B cell (primary cell): Measurements from ENCODE around the gene ELMO1. TPM values are rescaled to one million over a fixed set of nuclear protein-coding genes. Genes with fewer than 3 reads are reported as not detected.

Experiments used
- ATAC-seq: fragments of 200-7000 bp; cut with Tn5 transposase; one replicate; pipeline ENCODE4 v1.10.0; 2021; ENCODE audit warnings: low read depth, mild to moderate bottlenecking, moderate number of reproducible peaks, moderate library complexity
- CTCF ChIA-PET: fragments of 350-600 bp; sonication (Branson Sonifier 250); formaldehyde crosslinking; loops from one replicate; lab custom pipeline; 2021; ENCODE audit warnings: antibody characterized with exemption, inconsistent platforms; lab: Charles Lee
- POLR2A ChIA-PET: fragments of 350-600 bp; sonication (Branson Sonifier 250); formaldehyde crosslinking; loops from one replicate; lab custom pipeline; 2021; ENCODE audit warnings: antibody characterized with exemption; lab: Charles Lee
- DNase-seq: peaks from one replicate; pipeline ENCODE4 v3.0.0; 2013
- H2AFZ ChIP-seq: 2 replicates; pipeline ENCODE4 v1.6.1; 2012; ENCODE audit warnings: mild to moderate bottlenecking, low read depth, low read length; ENCODE audit not compliant: insufficient read depth, poor library complexity, severe bottlenecking
- H3K27ac ChIP-seq, 2 donors: 1 replicate in 1 of 2; 2 replicates in 1 of 2; pipeline ENCODE4 v1.5.1; 2012 to 2013; ENCODE audit warnings: low read length in 2 of 2, mild to moderate bottlenecking in 2 of 2, moderate library complexity in 1 of 2
- H3K27me3 ChIP-seq, 4 experiments: fragments of 200-600 bp in 1 of 4; sonication (generic) in 1 of 4; replicated peaks in 1 of 4; 1 replicate in 2 of 4; 2 replicates in 2 of 4; pipeline versions ENCODE4 v1.6.1 to v1.7.0; 2013 to 2016; ENCODE audit warnings: low read length in 3 of 4, mild to moderate bottlenecking in 2 of 4, mixed read lengths in 1 of 4, moderate library complexity in 1 of 4; ENCODE audit not compliant: insufficient read depth in 4 of 4, control insufficient read depth in 3 of 4; ENCODE audit errors: control extremely low read depth in 1 of 4
- H3K36me3 ChIP-seq, 2 experiments: replicated peaks in 1 of 2; 1 replicate in 1 of 2; 2 replicates in 1 of 2; pipeline versions ENCODE4 v1.6.1 to v1.7.1; 2013; ENCODE audit warnings: low read length in 1 of 2; ENCODE audit not compliant: insufficient read depth in 2 of 2, control insufficient read depth in 1 of 2; ENCODE audit errors: control extremely low read depth in 1 of 2, extremely low read depth in 1 of 2
- H3K4me1 ChIP-seq, 2 donors: fragments of 200-600 bp in 1 of 2; sonication (generic) in 1 of 2; 1 replicate in 1 of 2; 2 replicates in 1 of 2; pipeline versions ENCODE4 v1.5.1 to v1.6.1; 2013 to 2017; ENCODE audit warnings: low read length in 2 of 2; ENCODE audit not compliant: control insufficient read depth in 2 of 2, insufficient read depth in 2 of 2
- H3K4me2 ChIP-seq: replicated peaks from 2 replicates; pipeline ENCODE3; 2012; ENCODE audit warnings: mild to moderate bottlenecking, low read depth, low read length; ENCODE audit not compliant: poor library complexity, severe bottlenecking
- H3K4me3 ChIP-seq, 5 experiments: fragments of 200-600 bp in 1 of 5; sonication (generic) in 1 of 5; 1 replicate in 3 of 5; 2 replicates in 2 of 5; pipeline versions ENCODE4 v1.5.1 to v1.7.0; 2011 to 2016; ENCODE audit warnings: low read length in 4 of 5, mild to moderate bottlenecking in 4 of 5, low read depth in 2 of 5, control low read depth in 1 of 5, moderate library complexity in 1 of 5; ENCODE audit not compliant: insufficient read depth in 1 of 5; ENCODE audit errors: control extremely low read depth in 1 of 5, extremely low read depth in 1 of 5
- H3K79me2 ChIP-seq: fragments of 200-600 bp; sonication (generic); one replicate; pipeline ENCODE4 v1.6.0; 2016; ENCODE audit warnings: low read length; ENCODE audit not compliant: control insufficient read depth, insufficient read depth
- H3K9ac ChIP-seq: fragments of 200-600 bp; sonication (generic); 2 replicates; pipeline ENCODE4 v1.6.1; 2017; ENCODE audit warnings: mild to moderate bottlenecking, low read length, moderate library complexity
- H3K9me3 ChIP-seq, 3 donors: one replicate each; pipeline versions ENCODE4 v1.6.1 to v1.7.1; 2013; ENCODE audit warnings: low read length in 2 of 3; ENCODE audit not compliant: control insufficient read depth in 2 of 3, insufficient read depth in 1 of 3; ENCODE audit errors: control extremely low read depth in 1 of 3
- H4K20me1 ChIP-seq: 2 replicates; pipeline ENCODE4 v1.6.0; 2012; ENCODE audit warnings: mild to moderate bottlenecking, low read length; ENCODE audit not compliant: insufficient read depth, control insufficient read depth, poor library complexity, severe bottlenecking
- H3K27ac Mint-ChIP-seq: one replicate; pipeline ENCODE4 v1.8.0; 2021; ENCODE audit warnings: mixed read lengths
- H3K27me3 Mint-ChIP-seq: one replicate; pipeline ENCODE4 v1.8.0; 2021; ENCODE audit warnings: mixed read lengths
- H3K4me1 Mint-ChIP-seq: one replicate; pipeline ENCODE4 v1.8.0; 2021; ENCODE audit warnings: mixed read lengths
- H3K4me3 Mint-ChIP-seq: one replicate; pipeline ENCODE4 v1.8.0; 2021; ENCODE audit warnings: mixed read lengths
- H3K9me3 Mint-ChIP-seq: one replicate; pipeline ENCODE4 v1.8.0; 2022; ENCODE audit warnings: mixed read lengths; ENCODE audit not compliant: insufficient read depth
- EZH2 ChIP-seq: IDR thresholded peaks from 2 replicates; pipeline ENCODE4 v1.6.1; 2012; ENCODE audit warnings: borderline replicate concordance, low read depth, mild to moderate bottlenecking, moderate library complexity, low read length; ENCODE audit not compliant: insufficient read depth, poor library complexity, severe bottlenecking
- WGBS: methylation state at CpG from one replicate; pipeline ENCODE4 v1.1.5; 2013; ENCODE audit warnings: missing lambda C conversion rate; ENCODE audit not compliant: insufficient coverage; 5-methylcytosine and 5-hydroxymethylcytosine counted together
- intact Hi-C: fragments of 100-400 bp; cut with micrococcal nuclease; formaldehyde crosslinking; loops from one replicate; pipeline ENCODE4 v1.10.0; 2022
- polyA plus RNA-seq: library from polyadenylated mRNA; depleted of rRNA; stranded (reverse); fragments of >200 nt; gene quantifications from 2 replicates; pipeline ENCODE4 v1.2.3, GENCODE V29; 2012
- total RNA-seq, 2 donors: library from RNA; stranded (reverse); fragments of 120-200 nt in 1 of 2; gene quantifications; 1 replicate in 1 of 2; 2 replicates in 1 of 2; pipeline versions ENCODE4 v1.2.3 to v1.2.4, GENCODE V29; 2013 to 2022
- TF ChIP-seq, protein P1 (sequence below): fragments of 200-600 bp; IDR thresholded peaks from one replicate; pipeline ENCODE4 v1.8.0; 2022; ENCODE audit warnings: antibody characterized with exemption, mild to moderate bottlenecking

Gene ELMO1
- total and polyA plus RNA-seq, 2 donors (not counting 1 experiment from before 2014, with no cell fraction given) = 44.7 to 177 TPM

DNA sequence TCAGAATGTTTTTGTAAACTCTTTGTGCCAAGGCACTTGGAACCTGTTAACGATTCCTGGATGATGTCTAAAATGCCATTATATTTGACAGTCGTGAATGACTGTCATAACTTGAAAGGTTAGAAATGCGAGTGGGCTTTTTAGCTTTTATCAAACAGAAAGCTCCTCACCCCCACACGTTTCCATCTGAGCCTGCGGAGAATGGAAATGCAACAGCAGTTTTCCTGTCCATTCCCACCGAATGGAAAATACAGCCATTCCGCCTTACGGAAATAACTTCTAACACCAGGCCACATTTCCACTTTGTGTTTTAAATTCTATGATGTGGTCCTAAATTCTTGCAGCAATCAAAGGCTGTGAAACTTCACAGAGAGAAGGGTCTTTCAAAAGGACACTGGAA, 83.8 kb downstream of the ELMO1 start:
- ChIA-PET CTCF (interaction anchor here (1.0 to 1.1 kb wide), 2 partner anchors 11 to 69 kb away, joined by 3 read pairs; no protein-coding TSS in a partner anchor), POLR2A (no interaction called here)
- Histone ChIP-seq H3K9me3 (no peaks in the 10 kb centered on the region), H2AFZ (no peak overlapping the region), H3K4me2 (no peak overlapping the region), H3K36me3 (peaks cover 0 to 2% of the 10 kb centered on the region in 2 experiments), H4K20me1 (peaks cover 59% of the 10 kb centered on the region), H3K9ac (no peak overlapping the region), H3K4me3 (no peak overlapping the region), H3K4me1 (peaks cover 3% of the 10 kb centered on the region in 2 donors), H3K27ac (no peak overlapping the region), H3K27me3 (no peaks in the 10 kb centered on the region), H3K79me2 (peaks cover 75% of the 10 kb centered on the region)
- no peak overlapping the region for H3K4me3 Mint-ChIP-seq
- 94% methylated on average over 2 of the region's 8 CpGs for WGBS
- DNase-seq (no peak), ATAC-seq (no peak)
- no peak for TF ChIP-seq EZH2
- TF ChIP-seq, protein P1, sequence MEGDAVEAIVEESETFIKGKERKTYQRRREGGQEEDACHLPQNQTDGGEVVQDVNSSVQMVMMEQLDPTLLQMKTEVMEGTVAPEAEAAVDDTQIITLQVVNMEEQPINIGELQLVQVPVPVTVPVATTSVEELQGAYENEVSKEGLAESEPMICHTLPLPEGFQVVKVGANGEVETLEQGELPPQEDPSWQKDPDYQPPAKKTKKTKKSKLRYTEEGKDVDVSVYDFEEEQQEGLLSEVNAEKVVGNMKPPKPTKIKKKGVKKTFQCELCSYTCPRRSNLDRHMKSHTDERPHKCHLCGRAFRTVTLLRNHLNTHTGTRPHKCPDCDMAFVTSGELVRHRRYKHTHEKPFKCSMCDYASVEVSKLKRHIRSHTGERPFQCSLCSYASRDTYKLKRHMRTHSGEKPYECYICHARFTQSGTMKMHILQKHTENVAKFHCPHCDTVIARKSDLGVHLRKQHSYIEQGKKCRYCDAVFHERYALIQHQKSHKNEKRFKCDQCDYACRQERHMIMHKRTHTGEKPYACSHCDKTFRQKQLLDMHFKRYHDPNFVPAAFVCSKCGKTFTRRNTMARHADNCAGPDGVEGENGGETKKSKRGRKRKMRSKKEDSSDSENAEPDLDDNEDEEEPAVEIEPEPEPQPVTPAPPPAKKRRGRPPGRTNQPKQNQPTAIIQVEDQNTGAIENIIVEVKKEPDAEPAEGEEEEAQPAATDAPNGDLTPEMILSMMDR = no peak
- no peak overlapping the region for H3K27ac Mint-ChIP-seq
- H3K27me3 Mint-ChIP-seq = no peaks in the 10 kb centered on the region
- H3K4me1 Mint-ChIP-seq = peaks cover 27% of the 10 kb centered on the region
- intact Hi-C loops = no loop called here
- no peaks in the 10 kb centered on the region for H3K9me3 Mint-ChIP-seq

- Histone ChIP-seq H3K27ac (no peak overlapping the region), H3K4me1 (peaks cover 3% of the 10 kb centered on the region in 2 donors), H3K27me3 (no peaks in the 10 kb centered on the region), H3K9ac (no peak overlapping the region), H3K4me2 (no peak overlapping the region), H3K36me3 (peaks cover 0 to 2% of the 10 kb centered on the region in 2 experiments), H3K79me2 (peaks cover 78% of the 10 kb centered on the region), H3K9me3 (no peaks in the 10 kb centered on the region), H4K20me1 (peaks cover 55% of the 10 kb centered on the region), H3K4me3 (no peak overlapping the region), H2AFZ (no peak overlapping the region)
- intact Hi-C loops = no loop called here
- Mint-ChIP-seq H3K4me3 (no peak overlapping the region), H3K27ac (no peak overlapping the region), H3K9me3 (no peaks in the 10 kb centered on the region), H3K27me3 (no peaks in the 10 kb centered on the region), H3K4me1 (peaks cover 27% of the 10 kb centered on the region)
- 80% methylated on average over 1 of the region's 3 CpGs for WGBS
- POLR2A ChIA-PET = no interaction called here
- ATAC-seq (no peak), DNase-seq (no peak)
- CTCF ChIA-PET = interaction anchor here (0.8 to 1.1 kb wide), 4 partner anchors 11 to 128 kb away, joined by 3 read pairs; no protein-coding TSS in a partner anchor
- TF ChIP-seq, protein P1 = no peak
- no peak for TF ChIP-seq EZH2
Observed at GRCh38 chr7:37363536-37364491, 84.8 kb downstream of the ELMO1 start.
